Measurements from ENCODE around the gene CSF2RB. TPM values are rescaled to one million over a fixed set of nuclear protein-coding genes. Genes with fewer than 3 reads are reported as not detected.

Gene CSF2RB
- total RNA-seq, 4 donors from 2014 or later: 5.7 to 14.3 (median 10.8) TPM

DNA sequence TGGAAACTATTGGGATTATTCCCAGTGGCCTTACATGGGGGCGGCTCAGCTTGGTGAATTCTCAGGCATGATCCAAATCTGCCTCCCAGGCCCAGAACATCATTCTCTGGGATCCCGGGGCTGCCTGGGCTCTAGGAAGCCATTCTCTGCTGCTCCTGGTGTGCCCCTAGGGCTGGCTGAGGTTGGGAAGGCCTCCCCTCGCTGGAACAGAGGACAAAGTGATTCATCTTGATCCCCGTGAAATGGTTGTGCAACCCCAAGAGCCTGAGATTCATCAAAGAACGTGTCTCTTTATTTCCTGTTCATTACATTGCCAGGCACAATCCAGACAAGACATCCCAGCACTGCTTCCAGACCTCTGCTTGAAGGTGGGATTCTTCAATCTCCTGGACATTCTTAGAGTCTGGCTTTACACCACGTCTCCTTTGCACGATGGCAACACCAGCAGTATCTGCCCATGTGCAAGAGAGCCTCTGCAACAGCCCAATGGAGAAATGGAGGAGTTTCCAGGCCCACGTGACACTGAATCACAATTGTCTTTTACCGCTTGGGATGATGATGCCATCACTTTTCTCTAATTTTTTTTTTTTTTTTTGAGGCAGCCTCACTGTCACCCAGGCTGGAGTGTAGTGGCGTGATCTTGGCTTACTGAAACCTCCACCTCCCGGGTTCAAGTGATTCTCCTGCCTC, 53.6 kb downstream of the CSF2RB start:
- Histone ChIP-seq H3K4me1 (no peaks in the 10 kb centered on the region), H3K9me3 (no peaks in the 10 kb centered on the region), H3K27me3 (no peaks in the 10 kb centered on the region), H3K27ac (no peak overlapping the region), H3K4me3 (no peak overlapping the region), H3K36me3 (no peaks in the 10 kb centered on the region)
- TF ChIP-seq POLR2A (IDR thresholded peaks at IDR 0.05) (no peak), EP300 (IDR thresholded peaks at IDR 0.05) (no peak), CTCF (IDR thresholded peaks at IDR 0.05) (no peak)
- 75 to 77% methylated on average over 11 of the region's 11 CpGs for WGBS, 2 donors
- no peak for DNase-seq (ENCODE audit: low spot score in 2 of 2)

DNA sequence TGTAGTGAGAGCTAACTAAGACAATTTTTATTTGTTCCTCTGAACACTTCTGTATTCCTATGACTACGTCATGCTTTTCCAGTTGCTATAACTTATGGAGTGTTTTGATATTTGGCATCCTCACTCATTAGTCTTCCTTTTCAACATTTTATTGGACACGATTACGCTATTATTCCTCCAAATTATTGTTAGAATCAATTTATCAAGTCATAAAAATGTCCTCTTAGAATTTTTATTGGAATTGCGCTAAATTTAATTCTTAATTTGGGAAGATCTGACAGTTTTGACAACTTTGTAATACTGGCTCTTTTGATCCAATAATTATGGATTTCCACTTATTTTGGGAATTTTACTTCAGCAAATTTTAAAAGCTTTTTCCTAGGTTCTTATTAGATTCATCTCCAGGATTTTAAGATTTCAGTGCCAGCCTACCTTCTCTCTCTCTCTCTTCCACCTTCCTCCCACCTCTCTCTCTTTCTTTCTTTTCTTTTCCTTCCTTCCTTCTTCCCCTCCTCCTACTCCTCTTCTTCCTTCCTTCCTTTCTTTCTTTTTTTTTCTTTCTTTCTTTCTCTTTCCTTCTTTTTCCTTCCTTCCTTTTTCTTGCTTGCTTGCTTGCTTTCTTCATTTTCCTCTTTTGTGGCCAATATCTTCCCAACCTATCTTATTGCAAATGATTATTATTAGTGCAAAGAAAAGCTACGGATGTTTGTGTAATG, 55.0 kb downstream of the CSF2RB start:
- Histone ChIP-seq H3K4me3 (no peak overlapping the region), H3K36me3 (no peaks in the 10 kb centered on the region), H3K27ac (no peak overlapping the region), H3K9me3 (no peaks in the 10 kb centered on the region), H3K4me1 (no peaks in the 10 kb centered on the region), H3K27me3 (no peaks in the 10 kb centered on the region)
- no peak for DNase-seq (ENCODE audit: low spot score in 2 of 2)
- TF ChIP-seq EP300 (IDR thresholded peaks at IDR 0.05) (no peak), CTCF (IDR thresholded peaks at IDR 0.05) (no peak), POLR2A (IDR thresholded peaks at IDR 0.05) (no peak)
- 89% methylated on average over 5 of the region's 5 CpGs for WGBS, 2 donors

DNA sequence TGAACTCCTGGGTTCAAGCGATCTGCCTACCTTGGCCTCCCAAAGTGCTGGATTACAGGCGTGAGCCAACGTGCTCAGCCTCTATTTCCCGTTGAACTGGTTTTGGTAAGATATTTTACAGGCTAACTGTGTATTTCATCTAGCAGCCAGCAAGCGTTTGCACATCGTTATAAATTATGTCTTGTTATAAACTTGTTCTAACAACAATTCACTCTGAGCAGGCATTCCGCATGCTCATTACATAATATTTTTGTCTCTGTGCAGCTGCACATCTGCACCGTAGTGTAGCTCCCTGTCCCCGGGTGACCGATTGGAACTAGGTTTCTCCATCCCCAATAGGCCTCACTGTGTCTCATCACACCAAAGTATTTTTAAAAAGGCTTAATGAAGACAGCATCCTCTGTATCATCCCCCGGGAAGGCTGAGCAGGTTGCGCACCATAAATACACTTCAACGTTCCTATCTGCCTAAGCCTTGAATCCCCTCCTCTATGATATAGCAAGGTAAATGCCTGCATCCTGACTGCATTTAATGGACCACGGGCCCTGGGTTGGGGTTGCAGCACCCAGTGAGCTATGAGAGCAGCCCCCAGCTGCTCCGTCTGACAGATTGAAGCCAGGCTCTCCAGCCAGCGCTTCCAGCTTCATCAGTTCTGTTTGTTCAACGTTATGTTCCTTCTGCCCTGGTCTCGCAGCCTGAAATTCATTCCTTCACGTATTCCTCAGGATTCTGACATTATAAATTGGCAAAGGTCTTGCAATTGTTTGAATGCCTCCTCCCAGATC, 58.1 kb downstream of the CSF2RB start:
- Histone ChIP-seq H3K4me3 (no peak overlapping the region), H3K9me3 (no peaks in the 10 kb centered on the region), H3K36me3 (no peaks in the 10 kb centered on the region), H3K4me1 (no peaks in the 10 kb centered on the region), H3K27me3 (no peaks in the 10 kb centered on the region), H3K27ac (no peak overlapping the region)
- DNase-seq (ENCODE audit: low spot score in 2 of 2): no peak
- TF ChIP-seq EP300 (IDR thresholded peaks at IDR 0.05) (no peak), POLR2A (IDR thresholded peaks at IDR 0.05) (no peak), CTCF (IDR thresholded peaks at IDR 0.05) (no peak)
- WGBS, 2 donors: 64 to 75% methylated on average over 19 of the region's 19 CpGs

DNA sequence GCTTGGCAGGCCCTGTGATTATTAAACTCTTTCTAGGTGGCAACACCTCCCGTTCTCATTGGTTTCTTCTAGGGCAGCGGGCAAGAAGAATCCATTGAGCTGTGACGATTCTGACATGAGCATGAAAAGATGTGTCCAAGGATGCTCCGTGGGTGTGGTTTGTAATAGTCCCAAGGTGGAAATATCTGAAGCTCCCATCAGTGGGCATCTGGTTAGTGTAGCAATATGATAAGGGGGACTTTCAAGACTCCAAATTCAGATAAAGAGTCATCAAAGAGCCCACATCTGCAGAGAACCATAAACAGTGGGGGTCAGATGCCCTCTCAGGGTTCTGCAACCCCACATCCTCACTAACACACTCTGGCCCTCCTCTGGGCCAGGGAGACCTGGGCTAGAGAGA, 63.2 kb downstream of the CSF2RB start:
- no peak overlapping the region for H3K27ac ChIP-seq
- H3K27me3 ChIP-seq: no peaks in the 10 kb centered on the region
- TF ChIP-seq CTCF (IDR thresholded peaks at IDR 0.05) (no peak), POLR2A (IDR thresholded peaks at IDR 0.05) (no peak), EP300 (IDR thresholded peaks at IDR 0.05) (no peak)
- H3K9me3 ChIP-seq: no peaks in the 10 kb centered on the region
- 90 to 91% methylated on average over 4 of the region's 4 CpGs for WGBS, 2 donors
- peaks cover 0 to 11% (median 2%) of the 10 kb centered on the region in 4 donors for H3K4me1 ChIP-seq
- no peaks in the 10 kb centered on the region for H3K36me3 ChIP-seq
- DNase-seq (ENCODE audit: low spot score in 2 of 2): no peak
- H3K4me3 ChIP-seq: no peak overlapping the region

Measured in tibial nerve (tissue), 4 donors.